ENCODE measurements around the gene UNC5A.

DNA sequence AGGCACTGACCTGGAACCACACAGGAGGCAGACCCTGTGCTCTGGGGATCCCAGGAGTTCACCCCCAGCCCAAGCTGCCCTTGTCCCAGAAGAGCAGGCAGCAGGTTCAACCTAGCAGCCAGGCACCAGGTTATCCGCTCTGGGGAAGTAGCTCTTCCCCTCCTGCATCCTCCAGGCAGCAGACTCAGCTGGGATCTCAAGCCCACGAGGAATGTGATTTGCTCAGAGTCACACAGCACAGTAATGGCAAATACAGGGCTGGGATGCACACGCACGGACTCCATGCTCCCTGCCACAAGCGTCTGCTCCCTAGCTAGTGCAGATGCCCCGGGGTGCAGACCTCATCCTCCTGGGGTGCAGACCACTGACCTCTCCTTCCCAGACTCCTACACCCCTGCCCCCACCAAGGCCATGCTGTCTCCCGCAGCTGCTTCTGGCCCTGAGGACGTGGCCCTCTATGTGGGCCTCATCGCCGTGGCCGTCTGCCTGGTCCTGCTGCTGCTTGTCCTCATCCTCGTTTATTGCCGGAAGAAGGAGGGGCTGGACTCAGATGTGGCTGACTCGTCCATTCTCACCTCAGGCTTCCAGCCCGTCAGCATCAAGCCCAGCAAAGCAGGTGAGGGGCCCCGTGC, 63.3 kb downstream of the UNC5A start:
- TF ChIP-seq GATA2 (IDR thresholded peaks at IDR 0.05; ENCODE audit: low read depth, low read length) (no peak), GATA3 (IDR thresholded peaks at IDR 0.05; ENCODE audit: low read depth, low read length) (no peak)
